Mesendoderm (in vitro differentiated cells): ENCODE data around the gene SHFL.

Experiments
- DNase-seq: peaks from one replicate; pipeline ENCODE4 v3.0.0; 2013
- H2AK5ac ChIP-seq: 2 replicates; pipeline ENCODE4 v1.6.1; 2013; ENCODE audit warnings: low read length, inconsistent platforms
- H2BK120ac ChIP-seq: 2 replicates; pipeline ENCODE4 v1.6.1; 2013; ENCODE audit warnings: low read depth, mild to moderate bottlenecking, low read length, moderate library complexity, mixed read lengths
- H2BK15ac ChIP-seq: replicated peaks from 2 replicates; pipeline ENCODE4 v1.6.1; 2013; ENCODE audit warnings: low read depth, mild to moderate bottlenecking, moderate library complexity
- H2BK5ac ChIP-seq: 2 replicates; pipeline ENCODE4 v1.6.1; 2013; ENCODE audit warnings: low read length, inconsistent platforms
- H3K18ac ChIP-seq: 2 replicates; pipeline ENCODE4 v1.6.1; 2013; ENCODE audit warnings: mild to moderate bottlenecking, low read length, mixed read lengths
- H3K23ac ChIP-seq: one replicate; pipeline ENCODE4 v1.6.1; 2013; ENCODE audit warnings: low read length
- H3K27ac ChIP-seq: 2 replicates; pipeline ENCODE4 v1.5.1; 2013; ENCODE audit warnings: low read depth, mild to moderate bottlenecking, inconsistent platforms, low read length, moderate library complexity
- H3K27me3 ChIP-seq: 2 replicates; pipeline ENCODE4 v1.6.1; 2013; ENCODE audit warnings: low read length, control low read depth, mild to moderate bottlenecking, inconsistent platforms; ENCODE audit not compliant: insufficient read depth, poor library complexity
- H3K36me3 ChIP-seq: 2 replicates; pipeline ENCODE4 v1.6.1; 2013; ENCODE audit warnings: low read length, inconsistent platforms; ENCODE audit not compliant: control insufficient read depth, insufficient read depth
- H3K4ac ChIP-seq: one replicate; pipeline ENCODE4 v1.6.1; 2013; ENCODE audit warnings: low read depth, mild to moderate bottlenecking, low read length, moderate library complexity
- H3K4me1 ChIP-seq: 2 replicates; pipeline ENCODE4 v1.6.1; 2013; ENCODE audit warnings: low read depth, low read length, inconsistent platforms; ENCODE audit not compliant: control insufficient read depth
- H3K4me2 ChIP-seq: 2 replicates; pipeline ENCODE4 v1.6.1; 2013; ENCODE audit warnings: low read length
- H3K4me3 ChIP-seq: 2 replicates; pipeline ENCODE4 v1.5.1; 2013; ENCODE audit warnings: mild to moderate bottlenecking, low read length
- H3K56ac ChIP-seq: one replicate; pipeline ENCODE4 v1.6.1; 2013; ENCODE audit warnings: low read length
- H3K79me1 ChIP-seq: 2 replicates; pipeline ENCODE4 v1.6.1; 2013; ENCODE audit warnings: low read length, inconsistent platforms
- H3K79me2 ChIP-seq: 2 replicates; pipeline ENCODE4 v1.6.1; 2013; ENCODE audit warnings: mild to moderate bottlenecking, low read length; ENCODE audit not compliant: control insufficient read depth, insufficient read depth
- H3K9ac ChIP-seq: 2 replicates; pipeline ENCODE4 v1.6.1; 2013; ENCODE audit warnings: low read length, inconsistent platforms
- H4K5ac ChIP-seq: one replicate; pipeline ENCODE4 v1.6.1; 2013; ENCODE audit warnings: low read length
- H4K8ac ChIP-seq: one replicate; pipeline ENCODE4 v1.6.1; 2013; ENCODE audit warnings: low read depth, mild to moderate bottlenecking, control low read depth, low read length, moderate library complexity
- WGBS: extraction: QIAGEN DNeasy Blood & Tissue Kit; methylation state at CpG from one replicate; pipeline ENCODE4 v1.1.7; 2013; ENCODE audit warnings: low lambda C conversion rate, missing lambda C conversion rate; ENCODE audit not compliant: insufficient coverage; ENCODE audit errors: extremely low coverage; 5-methylcytosine and 5-hydroxymethylcytosine counted together

Gene SHFL

DNA sequence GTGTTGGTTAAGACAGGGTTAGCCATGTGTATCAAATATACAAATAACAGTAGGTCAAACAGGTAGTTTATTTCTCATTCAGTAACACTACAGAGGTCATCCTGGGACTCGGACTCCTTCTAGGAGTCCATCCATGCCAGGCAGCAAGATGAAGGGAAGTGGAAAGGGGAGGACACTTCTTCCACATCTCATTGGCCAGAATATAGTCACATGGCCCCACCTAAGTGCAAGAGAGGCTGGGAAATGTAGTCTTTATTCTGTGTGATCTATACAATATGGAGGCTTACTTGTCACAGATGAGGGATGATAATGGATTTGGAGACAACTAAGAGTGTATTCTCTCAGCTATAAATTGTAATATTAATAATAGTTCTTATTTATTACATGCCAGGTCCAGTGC, 41.7 kb upstream of the SHFL start:
- Histone ChIP-seq H3K27ac (no peak overlapping the region), H4K8ac (no peak overlapping the region), H2BK15ac (no peak overlapping the region), H2BK5ac (no peak overlapping the region), H3K4me2 (no peak overlapping the region), H3K18ac (no peak overlapping the region), H3K23ac (no peak overlapping the region), H3K79me2 (no peaks in the 10 kb centered on the region), H4K5ac (no peak overlapping the region), H3K9ac (no peak overlapping the region), H3K56ac (no peak overlapping the region), H3K4me3 (no peak overlapping the region), H3K4ac (no peak overlapping the region), H3K36me3 (no peaks in the 10 kb centered on the region), H2BK120ac (no peak overlapping the region), H3K4me1 (no peaks in the 10 kb centered on the region), H3K79me1 (no peaks in the 10 kb centered on the region), H3K27me3 (no peaks in the 10 kb centered on the region), H2AK5ac (no peak overlapping the region)
- no CpG with 5 or more reads among the region's 1 CpG for WGBS
- no peak for DNase-seq

DNA sequence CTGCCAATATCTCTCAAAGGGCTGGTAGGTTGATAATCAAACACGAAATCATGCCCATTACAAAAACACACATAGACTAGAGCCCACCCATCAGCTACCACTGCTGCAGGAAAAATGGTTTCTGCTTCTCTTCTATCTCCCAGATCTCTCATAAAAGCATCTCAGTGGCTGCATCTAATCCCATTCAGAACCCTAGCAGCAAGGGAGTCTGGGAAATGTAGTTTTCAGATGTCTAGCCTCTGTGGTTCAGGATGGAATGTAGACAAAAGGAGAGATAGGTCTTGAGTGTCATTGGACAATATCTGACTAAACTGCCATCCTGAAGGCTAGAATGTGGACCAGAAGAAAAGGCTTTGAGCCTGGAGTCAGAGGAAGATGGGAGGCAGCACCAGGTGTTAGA, 40.7 kb upstream of the SHFL start:
- no peak overlapping the region for H3K4ac ChIP-seq
- no peaks in the 10 kb centered on the region for H3K4me1 ChIP-seq
- H3K18ac ChIP-seq, result no peak overlapping the region
- H3K23ac ChIP-seq, result no peak overlapping the region
- no peak overlapping the region for H3K9ac ChIP-seq
- no CpG with 5 or more reads among the region's 1 CpG for WGBS
- no peak overlapping the region for H4K5ac ChIP-seq
- no peak overlapping the region for H4K8ac ChIP-seq
- H2BK5ac ChIP-seq, result no peak overlapping the region
- no peak overlapping the region for H3K4me3 ChIP-seq
- H3K36me3 ChIP-seq, result no peaks in the 10 kb centered on the region
- no peaks in the 10 kb centered on the region for H3K79me2 ChIP-seq
- no peak overlapping the region for H2AK5ac ChIP-seq
- DNase-seq, result no peak
- H3K4me2 ChIP-seq, result no peak overlapping the region
- no peak overlapping the region for H2BK15ac ChIP-seq
- H3K79me1 ChIP-seq, result no peaks in the 10 kb centered on the region
- H3K27me3 ChIP-seq, result no peaks in the 10 kb centered on the region
- no peak overlapping the region for H3K27ac ChIP-seq
- H2BK120ac ChIP-seq, result no peak overlapping the region
- no peak overlapping the region for H3K56ac ChIP-seq

DNA sequence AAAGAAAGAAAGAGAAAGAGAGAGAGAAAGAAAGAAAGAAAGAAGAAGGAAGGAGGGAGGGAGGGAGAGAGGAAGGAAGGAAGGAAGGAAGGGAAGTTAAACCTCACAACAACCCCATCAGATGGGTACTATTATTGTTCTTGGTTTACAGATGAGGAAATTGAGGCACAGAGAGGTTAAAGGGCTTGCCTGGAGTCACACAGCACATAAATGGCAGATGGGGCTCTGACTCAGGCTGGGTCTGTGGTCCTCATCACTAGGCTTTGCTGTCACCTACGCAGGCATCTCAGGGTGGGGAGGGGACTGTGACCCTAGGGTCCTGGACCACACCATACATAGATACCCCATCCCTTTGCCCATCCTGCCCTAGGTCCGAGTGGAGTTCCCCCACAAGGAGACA, 36.5 kb upstream of the SHFL start:
- no peaks in the 10 kb centered on the region for H3K36me3 ChIP-seq
- no peak overlapping the region for H2BK15ac ChIP-seq
- no peak overlapping the region for H3K18ac ChIP-seq
- H3K27me3 ChIP-seq, result no peaks in the 10 kb centered on the region
- no peak overlapping the region for H3K23ac ChIP-seq
- no peak overlapping the region for H3K4me3 ChIP-seq
- H4K8ac ChIP-seq, result no peak overlapping the region
- WGBS, result no CpG with 5 or more reads among the region's 2 CpGs
- no peak overlapping the region for H3K4me2 ChIP-seq
- H3K79me2 ChIP-seq, result no peaks in the 10 kb centered on the region
- H3K27ac ChIP-seq, result no peak overlapping the region
- no peak overlapping the region for H3K4ac ChIP-seq
- no peak overlapping the region for H4K5ac ChIP-seq
- no peak overlapping the region for H3K9ac ChIP-seq
- no peak overlapping the region for H2BK120ac ChIP-seq
- no peak overlapping the region for H2BK5ac ChIP-seq
- H3K4me1 ChIP-seq, result no peaks in the 10 kb centered on the region
- H3K79me1 ChIP-seq, result no peaks in the 10 kb centered on the region
- no peak overlapping the region for H3K56ac ChIP-seq
- no peak overlapping the region for H2AK5ac ChIP-seq
- no peak for DNase-seq

DNA sequence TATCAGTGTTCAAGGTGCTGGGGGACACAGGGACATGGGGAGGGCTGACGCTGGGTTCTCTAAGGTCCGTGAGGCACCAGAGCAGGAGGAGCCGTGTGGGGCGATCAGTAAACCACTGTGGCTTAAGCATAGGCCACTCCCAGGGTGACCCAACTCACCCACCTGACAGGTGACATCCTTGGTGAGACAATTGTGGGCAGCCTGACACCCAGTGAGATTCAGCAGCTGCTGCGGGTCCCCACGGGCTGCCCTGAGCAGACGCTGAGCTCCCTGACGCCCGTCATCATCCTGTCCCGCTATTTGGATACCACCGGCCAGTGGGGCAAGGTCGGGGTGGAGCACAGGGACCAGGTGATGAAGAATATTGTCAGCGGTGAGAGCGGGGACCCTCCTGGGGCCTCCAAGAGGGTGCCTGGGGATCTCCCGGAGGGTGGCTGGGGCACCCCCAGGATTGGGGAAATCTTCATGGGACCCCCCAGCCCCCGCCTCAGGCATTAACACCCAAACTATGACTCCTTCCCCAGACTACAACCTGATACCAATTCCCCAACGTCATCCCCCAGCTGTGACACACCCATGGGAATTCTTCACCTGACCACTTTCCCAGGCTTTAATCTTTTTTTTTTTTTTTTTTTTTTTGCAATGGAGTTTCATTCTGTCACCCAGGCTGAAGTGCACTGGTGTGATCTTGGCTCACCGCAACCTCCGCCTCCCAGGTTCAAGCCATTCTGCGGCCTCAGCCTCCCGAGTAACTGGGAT, 33.3 kb upstream of the SHFL start:
- Histone ChIP-seq H3K9ac (no peak overlapping the region), H2BK120ac (no peak overlapping the region), H3K4me3 (no peak overlapping the region), H3K27ac (no peak overlapping the region), H4K8ac (no peak overlapping the region), H3K4ac (no peak overlapping the region), H3K79me1 (no peaks in the 10 kb centered on the region), H3K4me2 (no peak overlapping the region), H3K4me1 (no peaks in the 10 kb centered on the region), H2AK5ac (no peak overlapping the region), H4K5ac (no peak overlapping the region), H3K79me2 (no peaks in the 10 kb centered on the region), H3K27me3 (no peaks in the 10 kb centered on the region), H2BK15ac (no peak overlapping the region), H3K18ac (no peak overlapping the region), H3K23ac (no peak overlapping the region), H3K36me3 (no peaks in the 10 kb centered on the region), H2BK5ac (no peak overlapping the region), H3K56ac (no peak overlapping the region)
- WGBS, result no CpG with 5 or more reads among the region's 21 CpGs
- no peak for DNase-seq

DNA sequence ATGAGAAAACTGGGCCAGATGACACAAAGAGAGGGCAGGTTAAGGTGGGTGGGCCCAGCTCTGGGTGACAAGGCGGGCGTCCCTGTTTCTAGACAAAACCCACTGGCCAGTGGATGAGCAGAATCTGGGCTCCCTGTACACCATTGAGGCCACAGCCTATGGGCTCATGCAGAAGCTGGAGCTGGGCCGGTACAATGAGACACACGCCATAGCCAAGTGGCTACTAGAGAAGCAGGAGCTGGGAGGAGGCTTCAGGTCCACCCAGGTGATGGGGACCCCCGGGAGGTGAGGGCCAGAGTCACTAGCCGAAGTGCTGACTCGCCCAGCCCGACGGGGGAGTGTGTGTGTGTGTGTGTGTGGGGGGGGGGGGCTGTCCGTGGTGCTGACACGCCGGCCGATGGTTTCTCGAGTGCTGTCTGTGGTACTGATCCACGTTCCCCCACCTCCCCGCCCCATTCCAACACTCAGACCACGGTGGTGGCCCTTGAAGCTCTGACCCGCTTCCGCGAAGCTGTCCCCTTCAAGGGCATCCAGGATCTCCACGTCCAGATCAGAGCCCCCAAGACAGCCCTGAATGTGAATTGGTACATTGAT, 24.3 kb upstream of the SHFL start:
- Histone ChIP-seq H3K56ac (no peak overlapping the region), H4K5ac (no peak overlapping the region), H3K23ac (no peak overlapping the region), H3K36me3 (no peaks in the 10 kb centered on the region), H2BK5ac (no peak overlapping the region), H2BK15ac (no peak overlapping the region), H4K8ac (no peak overlapping the region), H3K27ac (no peak overlapping the region), H2AK5ac (no peak overlapping the region), H3K4ac (no peak overlapping the region), H3K18ac (no peak overlapping the region), H3K79me2 (no peaks in the 10 kb centered on the region), H3K4me3 (no peak overlapping the region), H3K4me1 (no peaks in the 10 kb centered on the region), H3K27me3 (no peaks in the 10 kb centered on the region), H2BK120ac (no peak overlapping the region), H3K9ac (no peak overlapping the region), H3K4me2 (no peak overlapping the region), H3K79me1 (no peaks in the 10 kb centered on the region)
- DNase-seq, result no peak
- no CpG with 5 or more reads among the region's 21 CpGs for WGBS

DNA sequence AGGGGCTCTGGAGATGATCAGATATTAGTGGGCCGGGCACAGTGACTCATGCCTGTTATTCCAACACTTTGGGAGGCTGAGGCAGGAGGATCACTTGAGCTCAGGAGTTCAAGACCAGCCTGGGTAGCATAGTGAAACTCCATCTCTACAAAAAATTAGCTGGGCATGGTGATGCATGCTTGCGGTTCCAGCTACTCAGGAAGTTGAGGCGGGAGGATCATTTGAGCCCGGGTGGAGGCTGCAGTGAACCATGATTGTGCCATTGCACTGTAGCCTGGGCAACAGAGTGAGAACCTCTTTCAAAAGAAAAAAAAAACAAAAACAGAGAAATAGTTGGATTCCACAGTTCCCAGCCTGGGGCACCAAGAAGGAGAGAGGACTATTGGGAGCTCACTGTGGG, 17.9 kb upstream of the SHFL start:
- Histone ChIP-seq H4K5ac (no peak overlapping the region), H3K18ac (no peak overlapping the region), H3K27ac (no peak overlapping the region), H3K23ac (no peak overlapping the region), H3K4me1 (no peaks in the 10 kb centered on the region), H3K9ac (no peak overlapping the region), H2BK15ac (no peak overlapping the region), H3K4me2 (no peak overlapping the region), H3K79me2 (no peaks in the 10 kb centered on the region), H3K4ac (no peak overlapping the region), H3K56ac (no peak overlapping the region), H3K79me1 (no peaks in the 10 kb centered on the region), H2AK5ac (no peak overlapping the region), H3K4me3 (no peak overlapping the region), H2BK120ac (no peak overlapping the region), H2BK5ac (no peak overlapping the region), H4K8ac (no peak overlapping the region), H3K27me3 (no peaks in the 10 kb centered on the region), H3K36me3 (no peaks in the 10 kb centered on the region)
- no CpG with 5 or more reads among the region's 4 CpGs for WGBS
- DNase-seq, result no peak
